ENCODE results near the gene KCNK18.

The KCNK18 gene

GRCh38 chr10:117237401-117237991 is 40.2 kb downstream of the KCNK18 start:
- DNase-seq (ENCODE audit: extremely low read depth, low read depth) = no peak
- TF ChIP-seq CTCF (IDR thresholded peaks at IDR 0.05; ENCODE audit: low read depth, low read length) = no peak

GRCh38 chr10:117239051-117239450 is 41.8 kb downstream of the KCNK18 start:
- TF ChIP-seq CTCF (IDR thresholded peaks at IDR 0.05; ENCODE audit: low read depth, low read length) = no peak
- DNase-seq (ENCODE audit: extremely low read depth, low read depth) = no peak

DNA sequence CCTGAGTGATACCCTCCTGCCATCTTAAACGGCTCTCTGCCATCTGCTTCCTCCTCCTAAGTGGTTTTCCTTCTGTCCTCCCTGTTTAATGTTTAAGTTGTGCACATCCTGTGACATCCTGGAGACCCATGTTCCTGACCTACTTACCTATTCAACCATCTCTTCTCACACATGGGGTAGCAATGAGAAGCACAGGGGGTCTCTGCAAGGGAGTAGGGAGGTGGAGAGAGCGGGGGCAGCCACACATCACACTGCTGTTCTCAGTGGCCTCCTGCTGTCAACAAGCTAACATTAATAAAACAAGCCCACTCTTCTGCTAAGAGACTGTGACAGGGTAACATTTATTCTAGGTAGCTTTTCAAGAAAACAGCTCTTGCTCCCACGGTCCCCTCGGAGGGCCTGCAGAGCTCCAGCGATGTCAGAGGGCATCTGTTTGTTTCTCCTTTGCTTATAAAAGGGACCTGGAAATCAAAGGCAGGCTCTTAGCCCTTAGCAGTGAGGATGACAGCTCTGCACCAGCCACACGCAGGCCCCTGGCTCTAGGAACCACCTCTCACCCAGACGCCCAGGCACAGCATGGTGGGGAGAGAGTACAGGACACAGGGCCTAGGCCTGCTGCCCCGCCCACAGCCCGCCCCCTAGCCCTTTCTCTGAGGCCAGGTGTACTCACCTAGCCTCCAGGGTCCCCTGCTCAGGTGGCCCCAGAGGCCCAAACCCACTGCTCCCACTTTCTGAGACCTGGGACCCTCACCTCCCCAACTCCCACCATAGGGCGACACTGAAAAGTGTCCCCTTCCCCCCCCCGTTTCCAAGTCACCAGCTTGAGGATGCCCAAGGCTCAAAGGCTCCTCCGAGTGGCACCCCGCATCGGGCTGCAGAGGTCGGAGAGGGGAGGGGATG is 42.7 kb downstream of the KCNK18 start:
- TF ChIP-seq CTCF (IDR thresholded peaks at IDR 0.05; ENCODE audit: low read depth, low read length) = no peak
- DNase-seq (ENCODE audit: extremely low read depth, low read depth) = no peak

DNA sequence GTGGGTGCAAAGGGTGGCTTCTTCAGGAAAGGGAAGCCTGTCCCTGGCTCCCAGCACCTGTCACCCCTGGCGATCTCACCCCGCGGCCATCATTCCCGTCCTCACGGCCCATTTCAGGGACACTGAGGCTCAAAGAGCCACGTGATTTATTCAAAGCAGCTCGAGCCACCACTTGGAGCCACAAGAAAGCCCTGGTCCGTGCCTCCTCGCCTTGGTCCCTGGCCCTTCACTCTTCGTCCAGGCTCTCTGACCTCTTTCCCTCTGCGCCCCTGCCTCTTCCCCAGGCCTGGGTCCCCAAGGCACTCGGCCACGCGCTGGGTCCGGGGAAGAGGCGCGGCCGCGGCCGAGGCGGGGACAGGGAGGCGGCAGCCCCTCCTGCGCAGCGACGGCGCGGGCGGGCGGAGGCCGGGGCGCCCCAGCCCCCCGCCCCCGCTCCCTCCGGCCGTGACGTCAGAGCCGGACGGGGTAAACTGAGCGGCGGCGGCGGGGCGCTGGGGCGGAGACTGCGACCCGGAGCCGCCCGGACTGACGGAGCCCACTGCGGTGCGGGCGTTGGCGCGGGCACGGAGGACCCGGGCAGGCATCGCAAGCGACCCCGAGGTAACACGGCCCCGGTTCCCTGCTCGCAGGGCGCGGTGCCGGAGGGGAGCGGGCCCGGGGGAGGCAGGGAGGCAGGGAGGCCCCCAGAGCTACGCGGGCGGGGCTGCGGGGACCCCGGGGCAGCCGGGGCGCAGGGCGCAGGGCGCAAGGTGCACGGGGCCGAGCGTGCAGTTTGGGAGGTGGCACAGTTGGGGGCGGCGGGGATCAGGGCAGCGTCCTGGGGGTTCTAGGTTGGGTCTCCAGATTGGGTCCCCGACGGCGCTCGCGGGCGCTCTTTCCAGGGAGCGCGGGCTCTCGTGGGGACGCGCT is 43.6 kb downstream of the KCNK18 start, which contains the start of gene SLC18A2:
TSS of gene SLC18A2 (plus strand) at position 494 of the 909 bp plus-strand sequence. CDS start 580 bp downstream, outside the sequence.
- no peak for DNase-seq (ENCODE audit: extremely low read depth, low read depth)
- TF ChIP-seq CTCF (IDR thresholded peaks at IDR 0.05; ENCODE audit: low read depth, low read length) = no peak

DNA sequence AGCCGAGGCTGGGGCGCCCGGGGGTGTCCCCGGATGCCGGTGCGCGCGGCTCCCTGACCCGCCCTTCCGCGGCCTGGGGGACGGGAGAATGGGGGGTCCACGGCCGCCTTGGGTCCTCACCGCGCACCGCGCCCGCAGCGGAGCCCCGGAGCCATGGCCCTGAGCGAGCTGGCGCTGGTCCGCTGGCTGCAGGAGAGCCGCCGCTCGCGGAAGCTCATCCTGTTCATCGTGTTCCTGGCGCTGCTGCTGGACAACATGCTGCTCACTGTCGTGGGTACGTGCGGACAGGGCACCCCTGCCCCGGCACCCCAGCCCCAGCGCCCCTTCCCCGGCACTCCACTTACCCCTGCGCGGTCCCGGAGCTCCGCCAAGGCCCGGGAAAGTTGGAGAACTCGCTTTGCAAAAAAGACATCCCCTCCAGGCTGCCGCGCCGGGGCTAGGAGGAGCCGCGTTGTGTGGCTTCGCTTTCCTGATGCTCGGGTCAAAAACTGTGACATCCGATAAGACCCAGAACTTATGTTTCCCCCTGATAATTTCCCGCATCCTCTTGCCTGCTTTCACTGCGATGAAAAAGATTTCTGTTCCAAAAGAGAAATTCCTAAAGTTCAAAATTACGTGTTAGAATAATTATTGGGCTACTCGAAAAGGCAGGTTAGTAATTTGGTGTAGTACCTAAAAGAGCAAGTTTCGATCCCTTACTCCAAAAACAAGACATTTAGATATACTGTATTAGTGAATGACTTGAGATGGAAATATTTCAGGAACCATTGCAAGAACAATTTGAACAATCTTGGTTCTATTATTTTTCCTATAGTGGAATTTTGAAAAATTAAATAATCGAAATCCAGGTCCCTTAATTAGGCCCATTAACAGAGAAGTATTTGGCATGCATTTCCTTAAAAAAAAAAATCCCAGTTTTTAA is 44.5 kb downstream of the KCNK18 start:
- DNase-seq (ENCODE audit: extremely low read depth, low read depth) = no peak

More for the DNA sequence above, 44.5 kb downstream of the KCNK18 start:
- no peak for TF ChIP-seq CTCF (IDR thresholded peaks at IDR 0.05; ENCODE audit: low read depth, low read length)

All from AG09319 (cell line).